HEK293T (cell line): ENCODE results near the gene CXCR1.

ENCODE experiments used
- BHLHE40 ChIP-seq: fragments of 450-650 bp; IDR thresholded peaks from 2 replicates; pipeline ENCODE4 v1.6.1; 2016; ENCODE audit warnings: mild to moderate bottlenecking, moderate library complexity, borderline replicate concordance
- ELF4 ChIP-seq: fragments of 450-650 bp; IDR thresholded peaks from 2 replicates; pipeline ENCODE4 v1.6.1; 2017; ENCODE audit warnings: antibody characterized with exemption
- FOXA1 ChIP-seq: fragments of 450-650 bp; IDR thresholded peaks from 2 replicates; pipeline ENCODE4 v1.6.1; 2016; ENCODE audit warnings: mild to moderate bottlenecking
- FOXK2 ChIP-seq: fragments of 450-650 bp; IDR thresholded peaks from 2 replicates; pipeline ENCODE4 v1.6.1; 2016; ENCODE audit warnings: mild to moderate bottlenecking
- FOXM1 ChIP-seq: fragments of 450-650 bp; IDR thresholded peaks from 2 replicates; pipeline ENCODE4 v1.6.1; 2017; ENCODE audit warnings: mild to moderate bottlenecking, borderline replicate concordance
- HDGF ChIP-seq: fragments of 450-650 bp; IDR thresholded peaks from 2 replicates; pipeline ENCODE4 v1.6.1; 2017; ENCODE audit warnings: antibody characterized with exemption, borderline replicate concordance
- L3MBTL2 ChIP-seq: fragments of 450-650 bp; conservative IDR thresholded peaks from 2 replicates; pipeline ENCODE4 v1.6.1; 2016; ENCODE audit warnings: mild to moderate bottlenecking
- NFRKB ChIP-seq: fragments of 450-650 bp; IDR thresholded peaks from 2 replicates; pipeline ENCODE4 v1.6.1; 2016; ENCODE audit warnings: mild to moderate bottlenecking, moderate library complexity
- SP1 ChIP-seq: fragments of 450-650 bp; IDR thresholded peaks from 2 replicates; pipeline ENCODE4 v1.6.1; 2017
- SUZ12 ChIP-seq: fragments of 450-650 bp; IDR thresholded peaks from 2 replicates; pipeline ENCODE4 v1.6.1; 2016; ENCODE audit warnings: mild to moderate bottlenecking
- TARDBP ChIP-seq: fragments of 450-650 bp; IDR thresholded peaks from 2 replicates; pipeline ENCODE4 v1.6.1; 2016
- ZNF384 ChIP-seq: fragments of 450-650 bp; IDR thresholded peaks from 2 replicates; pipeline ENCODE4 v1.6.1; 2016

GRCh38 chr2:218216336-218216673 is 49.5 kb upstream of the CXCR1 start:
- no peak for TF ChIP-seq SUZ12
- TF ChIP-seq ELF4, result no peak
- no peak for TF ChIP-seq SP1
- TF ChIP-seq BHLHE40, result no peak
- TF ChIP-seq TARDBP, result no peak
- no peak for TF ChIP-seq FOXM1
- TF ChIP-seq ZNF384, result no peak
- TF ChIP-seq FOXA1, result no peak
- TF ChIP-seq L3MBTL2, result no peak
- no peak for TF ChIP-seq NFRKB
- TF ChIP-seq HDGF, result no peak
- TF ChIP-seq FOXK2, result no peak
